HuH-7 (cell line): ENCODE results near the gene RIPOR3.
"Not testable (repeated sequence)": the region's sequence is repeated elsewhere in the genome, so short reads cannot be mapped to it uniquely, and the experiment has no call there.

ENCODE experiments used
- DNase-seq: peaks from one replicate; pipeline ENCODE4 v3.0.0; 2011; ENCODE audit warnings: low spot score

The RIPOR3 gene

DNA sequence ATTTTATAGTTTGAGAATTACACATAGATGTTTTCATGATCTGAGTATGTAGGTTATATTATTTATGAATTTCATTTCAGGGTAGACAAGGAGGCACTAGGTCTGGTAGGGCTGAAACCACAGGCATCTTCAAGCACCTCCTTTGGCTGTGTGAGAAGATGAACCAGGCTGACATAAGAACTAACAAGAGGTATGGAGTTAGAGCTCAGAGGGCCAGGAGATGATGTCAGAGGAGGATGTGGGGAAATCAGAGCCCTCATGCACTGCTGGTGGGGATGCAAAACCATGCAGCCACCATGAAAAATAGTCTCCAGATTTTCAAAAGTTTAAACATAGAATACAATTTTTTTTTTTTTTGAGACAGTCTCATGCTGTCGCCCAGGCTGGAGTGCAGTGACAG, 13.6 kb upstream of the RIPOR3 start:
- DNase-seq, result no peak

GRCh38 chr20:50704514-50704913, 13.2 kb upstream of the RIPOR3 start:
- no peak for DNase-seq

DNA sequence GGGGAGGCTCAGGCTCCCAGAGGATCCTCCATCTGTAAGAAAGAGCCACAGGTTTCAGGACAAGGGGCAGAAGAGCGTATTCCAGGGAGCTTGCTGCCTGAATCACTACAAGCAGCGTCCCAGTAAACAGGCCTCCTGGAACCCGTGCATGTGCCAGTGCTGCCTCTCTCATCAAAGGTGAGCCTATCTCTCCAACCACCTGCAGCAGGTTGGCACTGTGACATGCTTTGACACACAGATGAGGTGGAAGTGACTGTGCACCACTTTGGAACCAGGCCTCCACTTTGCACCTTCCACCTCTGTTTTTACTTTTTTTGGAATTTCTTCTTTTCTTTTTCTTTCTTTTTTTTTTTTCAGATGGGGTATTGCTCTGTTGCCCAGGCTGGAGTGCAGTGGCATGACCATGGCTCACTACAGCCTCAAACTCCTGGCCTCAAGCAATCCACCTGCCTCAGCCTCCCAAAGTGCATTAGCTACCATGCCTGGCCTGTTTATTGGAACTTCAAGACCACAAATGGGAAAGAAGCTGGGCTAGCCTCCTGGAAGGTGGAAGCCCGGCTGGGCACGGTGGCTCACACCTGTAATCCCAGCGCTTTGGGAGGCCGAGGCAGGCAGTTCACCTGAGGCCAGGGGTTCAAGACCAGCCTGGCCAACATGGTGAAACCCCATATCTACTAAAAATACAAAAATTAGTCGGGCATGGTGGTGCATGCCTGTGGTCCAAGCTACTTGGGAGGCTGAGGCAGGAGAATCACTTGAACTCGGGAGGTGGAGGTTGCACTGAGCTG, 12.5 kb upstream of the RIPOR3 start:
- not testable (repeated sequence) for DNase-seq

DNA sequence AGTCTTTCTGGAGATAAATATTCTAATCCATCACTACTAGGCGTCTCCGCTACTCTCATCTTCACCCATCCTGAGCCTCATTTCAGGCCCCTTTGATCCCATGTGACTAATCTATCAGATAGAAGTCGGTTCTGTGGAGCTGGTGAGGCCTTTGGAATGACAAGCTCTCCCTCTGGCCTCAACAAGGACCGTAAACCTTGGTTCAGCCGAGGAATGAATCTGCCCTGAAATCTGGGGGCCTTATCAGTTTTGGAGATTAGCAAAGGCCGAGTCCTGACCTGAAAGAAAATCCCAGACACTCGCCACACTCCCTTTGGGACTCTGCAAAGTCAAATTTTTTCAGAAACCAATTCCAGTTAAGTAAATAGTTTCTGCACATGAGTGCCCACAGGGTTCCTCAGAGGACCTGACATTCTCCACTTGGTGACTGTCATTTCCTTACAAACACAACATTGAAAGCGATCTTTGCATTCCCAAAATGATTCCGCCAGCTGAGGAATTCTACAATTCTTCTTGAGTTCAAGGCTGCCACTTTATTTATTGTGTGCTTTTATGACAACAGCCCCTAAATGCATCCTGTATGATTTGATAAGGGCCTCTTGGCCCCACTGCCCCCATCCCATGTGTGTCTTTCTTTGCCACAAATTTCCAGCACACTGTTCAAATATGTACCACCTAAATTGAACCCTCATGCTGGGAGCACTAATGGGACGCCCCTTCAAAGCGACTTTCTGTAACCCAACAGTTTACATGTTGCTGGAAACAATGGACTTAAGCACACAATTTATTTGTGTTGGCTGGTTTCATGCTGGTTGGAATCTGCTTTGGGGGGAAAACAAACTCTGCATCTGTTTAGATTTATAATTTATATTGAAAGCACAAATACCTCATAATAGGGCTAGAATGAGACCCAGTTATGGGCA, 10.0 kb upstream of the RIPOR3 start:
- DNase-seq, result no peak

- no peak for DNase-seq
Measured at GRCh38 chr20:50699688-50700087, 8.3 kb upstream of the RIPOR3 start.

GRCh38 chr20:50698255-50698654, 6.9 kb upstream of the RIPOR3 start:
- not testable (repeated sequence) for DNase-seq

DNA sequence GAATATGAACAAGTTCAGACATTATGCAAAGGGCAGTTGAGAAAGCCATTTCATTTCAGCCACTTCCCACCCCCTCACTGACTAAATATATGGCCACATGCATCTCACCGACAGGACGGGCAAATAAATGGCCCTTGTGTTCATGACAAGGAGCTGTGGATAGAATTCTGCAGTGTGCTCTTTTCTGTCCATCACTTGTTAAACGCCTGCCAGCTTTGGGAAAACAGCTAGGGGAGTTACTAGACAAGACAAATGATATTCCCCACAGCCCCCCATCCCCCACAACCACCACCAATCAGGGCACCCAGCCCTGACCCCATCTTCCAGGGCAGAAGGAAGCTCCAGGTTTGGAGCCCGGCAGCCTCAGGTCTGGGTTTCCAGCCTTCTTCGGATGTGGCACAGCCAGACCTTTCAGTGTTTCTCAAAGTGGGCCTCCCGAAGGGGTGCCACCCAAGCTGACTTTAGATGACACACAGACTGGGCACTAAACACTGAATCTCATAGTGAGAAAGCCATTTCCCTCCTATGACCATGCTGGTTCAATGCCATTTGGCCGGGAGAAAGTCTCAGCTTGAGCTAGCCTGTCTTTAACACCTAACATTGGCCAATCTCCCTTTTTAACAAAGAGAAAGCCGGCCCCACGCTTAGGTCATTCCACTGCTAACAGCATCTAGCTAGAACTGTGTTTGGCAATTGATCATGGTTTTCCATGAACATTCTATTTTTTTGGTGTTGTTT, 4.0 kb upstream of the RIPOR3 start:
- DNase-seq, result no peak

DNA sequence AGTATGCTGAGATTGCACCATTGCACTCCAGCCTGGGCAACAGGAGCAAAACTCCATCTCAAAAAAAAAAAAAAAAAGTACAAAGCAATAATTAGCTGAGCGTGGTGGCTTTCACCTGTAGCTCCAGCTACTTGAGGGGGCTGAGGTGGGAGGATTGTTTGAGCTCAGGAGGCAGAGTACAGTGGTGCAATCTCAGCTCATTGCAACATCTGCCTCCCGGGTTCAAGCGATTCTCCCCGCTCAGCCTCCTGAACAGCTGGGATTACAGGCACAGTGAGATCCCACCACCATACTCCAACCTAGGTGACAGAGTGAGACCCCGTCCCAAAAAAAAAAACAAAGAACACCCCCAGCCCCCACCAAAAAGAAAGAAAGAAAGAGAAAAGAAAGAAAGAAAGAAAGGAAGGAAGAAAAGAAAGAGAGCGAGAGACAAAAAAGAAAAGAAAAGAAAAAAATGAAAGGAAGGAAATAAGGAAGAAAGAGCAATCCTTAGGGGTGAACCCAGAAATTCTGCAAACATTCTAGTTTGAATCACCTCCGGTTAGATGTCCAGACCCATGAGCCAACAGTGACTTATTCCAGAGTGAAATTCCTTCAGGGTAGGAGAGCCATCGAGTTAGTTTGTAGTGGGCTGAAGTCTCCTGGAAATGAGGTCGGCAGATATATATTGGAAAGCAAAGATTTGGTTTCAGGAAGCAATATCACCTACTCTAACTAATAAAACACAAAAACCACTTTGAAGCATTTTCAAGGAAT, 3.2 kb upstream of the RIPOR3 start:
- no peak for DNase-seq

DNA sequence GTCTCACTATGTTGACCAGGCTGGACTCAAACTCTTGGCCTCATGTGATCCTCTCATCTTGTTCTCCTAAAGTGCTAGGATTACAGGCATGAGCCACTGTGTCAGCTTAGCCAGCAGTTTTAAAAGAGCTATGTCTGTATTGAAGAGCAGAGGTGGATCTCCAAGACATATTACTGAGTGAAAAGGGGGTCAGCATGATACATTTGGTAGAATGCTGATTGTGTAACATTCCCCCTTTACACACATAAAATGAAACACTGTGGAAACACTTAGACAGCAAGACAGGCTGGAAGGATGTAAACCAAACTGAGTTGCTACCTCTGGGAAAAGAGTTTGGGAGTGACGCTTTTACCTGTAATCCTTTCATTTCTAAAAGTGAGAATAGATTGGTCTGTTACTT, 1.7 kb upstream of the RIPOR3 start:
- DNase-seq, result no peak

GRCh38 chr20:50692552-50692933, 1.2 kb upstream of the RIPOR3 start:
- no peak for DNase-seq

GRCh38 chr20:50691573-50692551, 520 bp upstream of the RIPOR3 start:
- no peak for DNase-seq

DNA sequence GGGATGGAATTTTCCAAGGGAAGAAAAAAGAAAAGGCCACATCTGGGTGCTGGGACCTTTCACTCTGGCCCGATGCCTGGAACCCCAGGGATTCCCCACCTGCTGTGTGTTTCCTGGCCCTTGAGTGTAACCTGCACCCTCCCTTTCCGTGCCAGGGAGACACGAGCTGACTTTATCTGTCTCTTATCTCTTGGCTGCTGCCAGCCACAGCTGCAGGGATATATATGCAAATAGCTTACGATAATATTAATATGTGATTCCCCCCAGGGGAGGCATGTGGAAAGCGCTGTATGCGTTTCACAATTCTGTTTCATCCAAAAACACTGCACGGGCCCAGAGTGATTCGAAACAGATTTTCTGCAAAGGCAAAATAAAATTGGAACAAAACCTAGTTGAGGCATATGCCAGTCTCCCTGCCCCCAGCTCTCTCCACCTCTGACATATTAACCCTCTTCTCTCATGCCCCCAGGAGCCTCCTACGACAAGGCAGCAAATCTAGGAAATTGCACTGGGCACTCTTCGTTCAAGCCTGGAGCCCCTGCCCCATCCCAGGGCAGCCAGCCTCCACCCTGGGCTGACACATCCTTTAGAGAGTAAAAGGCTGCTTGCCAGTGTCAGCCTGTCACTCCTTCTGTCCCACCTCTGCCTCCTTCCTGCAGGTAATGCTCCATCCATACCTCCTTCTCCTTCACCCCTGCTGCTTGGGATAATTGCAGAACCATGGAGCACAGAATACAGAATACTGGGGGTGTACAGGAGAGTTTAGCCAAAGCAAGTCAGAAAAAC, 1.3 kb downstream of the RIPOR3 start:
- no peak for DNase-seq

GRCh38 chr20:50688256-50688975, 2.9 kb downstream of the RIPOR3 start:
- no peak for DNase-seq

- no peak for DNase-seq
Measured at GRCh38 chr20:50686821-50687220, 4.5 kb downstream of the RIPOR3 start.

- no peak for DNase-seq
Measured at GRCh38 chr20:50683570-50683969, 7.8 kb downstream of the RIPOR3 start.

DNA sequence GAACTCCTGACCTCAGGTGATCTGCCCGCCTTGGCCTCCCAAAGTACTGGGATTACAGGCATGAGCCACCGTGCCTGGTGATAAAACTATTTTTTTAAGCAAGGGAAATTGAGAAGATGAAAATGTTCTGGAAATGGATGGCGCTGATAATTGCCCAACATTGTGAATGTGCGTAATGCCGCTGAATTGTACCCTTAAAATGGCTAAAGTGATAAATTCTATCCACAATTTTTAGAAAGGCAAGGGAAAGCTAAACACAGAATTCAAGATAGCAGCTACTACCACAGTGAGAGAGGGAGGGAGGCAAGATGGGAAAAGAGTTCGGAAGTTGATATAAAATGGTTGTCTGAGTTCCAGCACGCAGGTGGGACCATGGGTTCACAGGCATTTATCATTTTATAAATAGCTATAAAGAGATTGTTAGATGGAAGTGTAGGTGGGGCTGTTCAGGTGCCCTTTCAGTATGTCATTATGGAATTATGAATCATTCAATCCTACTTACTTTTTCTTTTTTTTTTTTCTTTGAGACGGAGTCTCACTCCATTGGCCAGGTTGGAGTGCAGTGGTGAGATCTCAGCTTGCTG, 8.3 kb downstream of the RIPOR3 start:
- DNase-seq, result no peak

- no peak for DNase-seq
Measured at GRCh38 chr20:50682065-50682464, 9.3 kb downstream of the RIPOR3 start.

DNA sequence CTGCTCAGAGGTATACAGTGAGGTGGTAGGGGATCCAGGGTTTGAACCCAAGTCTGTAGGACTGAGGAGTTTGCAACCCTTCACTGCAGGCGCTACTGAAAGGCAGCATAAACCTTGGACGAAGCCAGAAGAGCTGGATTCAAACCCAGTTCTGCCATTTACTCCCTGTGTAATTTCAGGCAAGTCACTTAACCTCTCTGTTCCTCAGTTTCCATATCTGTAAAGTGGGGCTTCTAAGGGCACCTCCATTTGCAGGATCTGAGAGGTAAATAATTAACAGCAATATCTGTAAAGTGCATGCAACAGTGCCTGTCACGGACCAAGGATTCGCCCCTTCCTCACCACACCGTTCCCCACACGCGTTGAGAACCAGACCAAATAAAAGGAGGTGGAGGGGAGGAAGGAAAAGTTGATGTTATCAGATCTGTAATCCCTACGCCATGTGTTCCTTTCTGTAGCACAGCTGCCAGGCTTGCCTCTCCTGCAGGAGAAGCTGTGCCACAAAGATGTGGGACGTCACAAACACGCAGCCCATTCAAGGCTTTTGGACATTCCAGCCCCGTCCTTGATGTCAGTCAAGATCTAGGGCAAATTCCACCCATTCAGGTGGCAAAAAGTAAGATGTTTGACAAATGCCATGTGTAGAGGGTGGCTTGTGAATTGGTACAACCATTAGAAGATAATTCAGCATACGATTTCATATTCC, 9.8 kb downstream of the RIPOR3 start:
- DNase-seq, result no peak
